PC-9 (cell line): ENCODE data around the gene RNASEH2B. TPM values are rescaled to one million over a fixed set of nuclear protein-coding genes. Genes with fewer than 3 reads are reported as not detected.

ENCODE experiments used
- BruUV-seq: library from RNA; stranded (reverse); fragments of 400-500 nt; replicated peaks from 2 replicates; lab custom pipeline; 2021; lab: Mats Ljungman, UMichigan
- CTCF ChIA-PET: fragments of 300-600 bp; sonication (Branson Sonifier 250); formaldehyde crosslinking; loops from one replicate; lab custom pipeline; 2022; ENCODE audit warnings: antibody characterized with exemption; lab: Charles Lee
- POLR2A ChIA-PET: fragments of 300-600 bp; sonication (Branson Sonifier 250); formaldehyde crosslinking; loops from one replicate; lab custom pipeline; 2022; ENCODE audit warnings: antibody characterized with exemption; ENCODE audit not compliant: unreplicated experiment; lab: Charles Lee
- DNase-seq, 2 experiments: peaks; one replicate each; pipeline versions ENCODE4 v3.0.0 to v3.0.0-alpha.2; 2015 to 2022; ENCODE audit warnings: mixed read lengths in 1 of 2
- H2AFZ ChIP-seq: fragments of 200-600 bp; sonication (generic); 2 replicates; pipeline ENCODE4 v1.8.1; 2017; ENCODE audit warnings: antibody characterized with exemption
- H3F3A ChIP-seq: fragments of 200-600 bp; sonication (generic); 2 replicates; pipeline ENCODE4 v1.8.1; 2017; ENCODE audit warnings: antibody characterized with exemption, mild to moderate bottlenecking, low read depth; ENCODE audit not compliant: insufficient read depth
- H3K27ac ChIP-seq: fragments of 200-600 bp; sonication (generic); 2 replicates; pipeline ENCODE4 v1.6.1; 2016; ENCODE audit warnings: mixed run types
- H3K27me3 ChIP-seq: fragments of 200-600 bp; sonication (generic); 2 replicates; pipeline ENCODE4 v1.6.1; 2016; ENCODE audit warnings: low read depth, mixed run types; ENCODE audit not compliant: insufficient read depth
- H3K36me3 ChIP-seq: fragments of 200-600 bp; sonication (generic); 2 replicates; pipeline ENCODE4 v1.6.1; 2016; ENCODE audit warnings: low read depth, mixed run types
- H3K4me1 ChIP-seq: fragments of 200-600 bp; sonication (generic); replicated peaks from 2 replicates; pipeline ENCODE4 v1.6.1; 2016; ENCODE audit warnings: mixed run types; ENCODE audit not compliant: insufficient read depth
- H3K4me2 ChIP-seq: fragments of 200-600 bp; sonication (generic); 2 replicates; pipeline ENCODE4 v1.6.1; 2017; ENCODE audit warnings: mixed run types
- H3K4me3 ChIP-seq: fragments of 200-600 bp; sonication (generic); 2 replicates; pipeline ENCODE4 v1.6.1; 2016; ENCODE audit warnings: mixed run types
- H3K79me2 ChIP-seq: fragments of 200-600 bp; sonication (generic); 2 replicates; pipeline ENCODE4 v1.6.1; 2017; ENCODE audit warnings: low read depth, mixed run types
- H3K9me2 ChIP-seq: fragments of 200-600 bp; sonication (generic); 2 replicates; pipeline ENCODE4 v1.8.1; 2017; ENCODE audit warnings: mild to moderate bottlenecking; ENCODE audit not compliant: insufficient read depth
- H3K9me3 ChIP-seq: fragments of 200-600 bp; sonication (generic); 2 replicates; pipeline ENCODE4 v1.8.1; 2016; ENCODE audit warnings: low read depth; ENCODE audit not compliant: insufficient read depth
- H4K20me1 ChIP-seq: fragments of 200-600 bp; sonication (generic); 2 replicates; pipeline ENCODE4 v1.8.1; 2017; ENCODE audit not compliant: insufficient read depth
- CTCF ChIP-seq: fragments of 200-600 bp; sonication (generic); conservative IDR thresholded peaks from 2 replicates; pipeline ENCODE4 v1.6.1; 2017; ENCODE audit warnings: mixed run types, antibody characterized with exemption, mild to moderate bottlenecking, moderate library complexity
- EZH2 ChIP-seq: fragments of 200-600 bp; sonication (generic); IDR thresholded peaks from 2 replicates; pipeline ENCODE4 v1.8.0; 2017; ENCODE audit warnings: antibody characterized with exemption, low read depth
- intact Hi-C: fragments of 100-400 bp; cut with micrococcal nuclease; formaldehyde crosslinking; loops from one replicate; pipeline ENCODE4 v1.10.0; 2022; ENCODE audit not compliant: unreplicated experiment
- total RNA-seq: library from RNA; stranded (reverse); gene quantifications from 2 replicates; pipeline ENCODE4 v1.2.3, GENCODE V29; 2021

Gene RNASEH2B
- total RNA-seq, 1 experiment from 2014 or later, result 45.8 TPM

- H3K36me3 ChIP-seq, result no peaks in the 10 kb centered on the region
- DNase-seq, result no peak
- TF ChIP-seq CTCF, result no peak
- no peak for TF ChIP-seq EZH2
- no peak overlapping the region for H3K4me3 ChIP-seq
- H3K79me2 ChIP-seq, result no peaks in the 10 kb centered on the region
- no peak overlapping the region for H2AFZ ChIP-seq
- CTCF ChIA-PET, result no interaction called here
- H3F3A ChIP-seq, result no peaks in the 10 kb centered on the region
- POLR2A ChIA-PET, result no interaction called here
- no peaks in the 10 kb centered on the region for H3K9me3 ChIP-seq
- H3K27ac ChIP-seq, result no peak overlapping the region
- H3K9me2 ChIP-seq, result no peaks in the 10 kb centered on the region
- H4K20me1 ChIP-seq, result no peaks in the 10 kb centered on the region
- H3K4me1 ChIP-seq, result no peaks in the 10 kb centered on the region
- no peak overlapping the region for H3K4me2 ChIP-seq
- intact Hi-C loops, result no loop called here
- BruUV-seq, result no TSS peak
- H3K27me3 ChIP-seq, result peaks cover 15% of the 10 kb centered on the region
Measured at GRCh38 chr13:50998326-50998725, 88.7 kb downstream of the RNASEH2B start.

GRCh38 chr13:50999641-51000040 is 90.0 kb downstream of the RNASEH2B start:
- no TSS peak for BruUV-seq
- Histone ChIP-seq H3K79me2 (no peaks in the 10 kb centered on the region), H3K9me2 (no peaks in the 10 kb centered on the region), H3K36me3 (no peaks in the 10 kb centered on the region), H3K27ac (no peak overlapping the region), H3K4me1 (no peaks in the 10 kb centered on the region), H3K27me3 (peaks cover 27% of the 10 kb centered on the region), H3K4me2 (no peak overlapping the region), H3K9me3 (no peaks in the 10 kb centered on the region), H2AFZ (no peak overlapping the region), H3F3A (no peaks in the 10 kb centered on the region), H3K4me3 (no peak overlapping the region), H4K20me1 (no peaks in the 10 kb centered on the region)
- POLR2A ChIA-PET, result no interaction called here
- intact Hi-C loops, result no loop called here
- no peak for DNase-seq
- CTCF ChIA-PET, result no interaction called here
- no peak for TF ChIP-seq EZH2
- no peak for TF ChIP-seq CTCF

- DNase-seq, result no peak
- POLR2A ChIA-PET, result no interaction called here
- no peak overlapping the region for H3K27ac ChIP-seq
- no peak overlapping the region for H2AFZ ChIP-seq
- no TSS peak for BruUV-seq
- H3K9me2 ChIP-seq, result no peaks in the 10 kb centered on the region
- H3F3A ChIP-seq, result no peaks in the 10 kb centered on the region
- H3K4me2 ChIP-seq, result no peak overlapping the region
- no peaks in the 10 kb centered on the region for H3K79me2 ChIP-seq
- intact Hi-C loops, result no loop called here
- no peaks in the 10 kb centered on the region for H3K9me3 ChIP-seq
- H3K36me3 ChIP-seq, result no peaks in the 10 kb centered on the region
- peaks cover 30% of the 10 kb centered on the region for H3K27me3 ChIP-seq
- no peaks in the 10 kb centered on the region for H3K4me1 ChIP-seq
- CTCF ChIA-PET, result no interaction called here
- no peak overlapping the region for H3K4me3 ChIP-seq
- H4K20me1 ChIP-seq, result no peaks in the 10 kb centered on the region
- TF ChIP-seq CTCF (no peak), EZH2 (no peak)
Measured at GRCh38 chr13:51000061-51000460, 90.5 kb downstream of the RNASEH2B start.
